ENCODE results near the gene COL8A1.

Gene COL8A1

DNA sequence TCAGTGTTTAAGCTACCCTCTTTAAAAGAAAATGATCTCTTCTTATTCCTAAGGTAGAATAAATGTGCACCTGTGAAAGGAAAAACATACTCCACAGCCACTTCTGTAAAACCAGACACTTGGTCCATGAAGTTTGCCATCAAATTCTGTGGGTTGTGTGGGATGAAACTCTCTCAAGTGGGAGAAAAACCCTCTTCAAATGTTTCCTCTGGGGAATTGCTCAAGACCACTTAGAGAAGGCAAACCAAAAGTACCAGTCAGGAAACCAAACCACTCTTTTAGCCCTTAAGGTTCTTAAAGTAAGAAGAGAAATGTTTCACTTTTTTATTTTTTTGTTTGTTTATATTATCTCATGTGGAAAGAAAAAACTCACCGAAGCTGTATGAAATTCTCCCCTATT, 1.2 kb downstream of the COL8A1 start:
- DNase-seq (ENCODE audit: low read depth): no peak

- no peak for DNase-seq (ENCODE audit: low read depth)
Measured at GRCh38 chr3:99640214-99640851, 1.9 kb downstream of the COL8A1 start.

- DNase-seq (ENCODE audit: low read depth): no peak
Measured at GRCh38 chr3:99641480-99641879, 3.1 kb downstream of the COL8A1 start.

DNA sequence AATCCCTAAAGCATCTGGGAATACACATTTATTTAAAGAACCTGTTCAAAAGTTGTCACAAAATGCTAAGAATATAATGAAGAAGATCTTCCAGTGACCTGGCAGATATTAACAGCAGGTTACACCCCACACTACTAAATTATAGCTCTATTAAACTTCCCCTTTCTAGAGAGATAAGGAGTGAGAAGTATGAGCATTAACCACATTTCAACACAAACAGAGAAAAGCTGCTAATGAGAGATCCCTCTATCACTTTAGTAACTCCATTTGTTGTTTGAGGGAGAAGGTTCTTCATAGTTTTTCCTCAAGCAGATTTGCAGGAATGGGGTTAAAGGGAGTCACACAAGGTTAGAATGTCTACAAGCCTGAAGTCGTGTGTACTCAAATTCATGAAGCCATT, 3.6 kb downstream of the COL8A1 start:
- no peak for DNase-seq (ENCODE audit: low read depth)

DNA sequence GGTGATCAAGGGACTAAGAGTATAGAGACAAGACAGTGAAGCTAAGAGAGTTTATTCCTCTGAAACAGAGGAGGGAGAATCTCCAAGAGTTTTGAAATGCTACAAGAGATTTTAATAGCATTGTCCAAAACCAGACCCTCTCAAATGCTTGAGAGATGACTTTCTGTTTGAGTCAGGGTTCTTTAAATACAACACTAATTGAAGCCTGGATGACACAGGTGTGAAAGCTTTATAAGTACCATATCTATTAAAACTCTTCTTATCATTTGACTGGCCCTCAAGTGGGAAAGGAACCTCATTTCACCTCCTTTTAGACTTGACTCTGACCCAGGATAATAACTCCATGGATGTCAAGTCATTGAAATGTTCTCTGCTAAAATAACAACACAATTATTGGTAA, 5.6 kb downstream of the COL8A1 start:
- DNase-seq (ENCODE audit: low read depth): no peak

- no peak for DNase-seq (ENCODE audit: low read depth)
Measured at GRCh38 chr3:99644746-99645145, 6.4 kb downstream of the COL8A1 start.

DNA sequence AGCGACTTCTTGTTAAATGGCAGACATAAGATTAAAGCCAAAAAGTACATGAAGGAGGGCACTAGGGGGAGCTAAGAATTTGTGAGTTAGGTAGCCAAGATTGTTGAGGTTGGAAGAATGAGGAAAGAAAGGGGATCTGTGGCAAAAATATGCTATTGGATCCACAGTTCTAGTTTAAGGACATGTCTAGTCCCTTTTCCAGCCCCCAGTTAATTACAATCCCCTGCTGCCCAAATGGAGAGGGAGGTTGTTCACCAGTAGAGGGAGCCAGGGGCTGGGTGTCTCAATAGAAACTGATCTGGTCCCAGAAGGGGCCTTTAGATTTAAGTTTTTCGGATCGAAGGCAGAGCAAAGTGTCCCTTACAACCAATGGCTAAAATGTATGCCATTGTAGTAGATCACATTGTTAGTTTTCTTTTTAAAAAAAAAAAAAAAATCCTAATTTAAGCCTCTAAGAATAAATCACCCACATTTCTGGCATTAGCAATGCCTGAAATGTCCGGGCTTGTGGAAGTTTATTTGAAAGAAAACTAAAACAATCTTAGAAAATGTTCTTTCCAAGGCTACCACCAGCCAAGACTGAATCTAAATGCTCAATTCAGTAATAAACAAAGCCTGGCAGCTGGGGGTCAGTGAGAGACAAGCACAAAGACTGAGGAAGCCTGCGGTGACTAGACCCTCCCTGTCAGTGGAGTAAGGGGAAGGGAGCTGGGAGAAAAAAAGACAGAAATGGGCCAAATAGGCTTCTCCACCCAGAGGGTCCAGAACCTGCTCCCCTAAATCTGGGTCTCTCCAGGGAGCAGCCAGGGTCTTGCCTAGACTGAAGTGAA, 7.1 kb downstream of the COL8A1 start:
- DNase-seq (ENCODE audit: low read depth): no peak

- no peak for DNase-seq (ENCODE audit: low read depth)
Measured at GRCh38 chr3:99646107-99646435, 7.7 kb downstream of the COL8A1 start.

DNA sequence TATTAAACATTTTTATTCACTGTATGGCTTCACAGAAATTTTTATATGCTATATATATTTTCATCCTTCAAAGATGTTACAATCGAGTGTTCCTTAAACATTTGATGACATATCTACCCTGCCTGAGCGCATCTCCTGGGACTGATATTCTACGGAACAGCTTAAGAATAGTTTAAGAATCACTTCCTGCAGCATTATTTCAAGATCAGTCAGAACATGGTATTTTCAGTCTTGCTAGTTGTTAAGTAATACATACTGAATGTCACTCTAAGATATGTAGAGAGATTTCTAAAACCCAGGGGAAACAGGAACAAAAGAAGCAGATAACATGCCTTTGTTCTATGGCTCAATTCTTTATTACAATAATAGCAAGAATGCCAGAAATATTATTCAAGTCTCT, 8.7 kb downstream of the COL8A1 start:
- DNase-seq (ENCODE audit: low read depth): no peak

GRCh38 chr3:99648101-99648500, 9.7 kb downstream of the COL8A1 start:
- DNase-seq (ENCODE audit: low read depth): no peak

GRCh38 chr3:99648516-99648915, 10.1 kb downstream of the COL8A1 start:
- no peak for DNase-seq (ENCODE audit: low read depth)

DNA sequence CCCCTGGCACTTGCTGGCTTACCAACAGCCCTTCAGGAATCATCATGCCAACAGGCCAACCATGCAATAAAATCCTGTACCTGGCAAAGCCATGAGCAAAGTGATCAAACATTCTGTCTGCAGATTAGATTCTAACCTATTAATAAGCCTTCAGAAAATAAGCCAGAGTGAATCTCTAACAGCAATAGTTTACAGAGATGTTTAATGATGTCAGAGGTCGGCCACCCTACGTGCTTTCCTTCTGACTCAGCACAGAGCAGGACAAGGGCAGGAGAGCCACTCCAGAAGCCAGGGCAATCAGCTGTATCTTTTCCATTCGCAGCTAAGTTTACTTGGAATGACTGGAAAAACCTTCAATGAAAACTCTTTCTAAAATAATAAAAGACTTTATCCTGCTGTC, 13.1 kb downstream of the COL8A1 start:
- DNase-seq (ENCODE audit: low read depth): no peak

- no peak for DNase-seq (ENCODE audit: low read depth)
Measured at GRCh38 chr3:99656624-99657023, 18.2 kb downstream of the COL8A1 start.

DNA sequence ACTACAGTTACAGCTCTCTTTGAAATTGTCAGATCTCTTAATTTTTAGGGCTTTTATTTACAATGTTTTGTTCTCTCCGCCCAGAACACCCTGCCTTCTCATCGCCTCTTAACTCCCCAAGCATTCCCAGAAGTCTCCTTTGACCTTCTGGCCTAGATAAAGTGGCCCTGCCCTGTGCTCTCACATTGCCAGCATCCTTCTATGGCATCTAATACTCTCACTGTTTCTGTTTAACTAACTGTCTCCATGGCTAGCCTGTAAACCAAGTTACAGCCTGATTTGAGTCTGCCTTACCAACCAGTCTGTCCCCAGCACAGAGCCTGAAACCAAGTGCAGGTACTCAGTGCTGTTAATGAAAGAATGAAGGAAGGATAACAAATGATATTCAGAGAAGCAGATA, 19.9 kb downstream of the COL8A1 start:
- no peak for DNase-seq (ENCODE audit: low read depth)

DNA sequence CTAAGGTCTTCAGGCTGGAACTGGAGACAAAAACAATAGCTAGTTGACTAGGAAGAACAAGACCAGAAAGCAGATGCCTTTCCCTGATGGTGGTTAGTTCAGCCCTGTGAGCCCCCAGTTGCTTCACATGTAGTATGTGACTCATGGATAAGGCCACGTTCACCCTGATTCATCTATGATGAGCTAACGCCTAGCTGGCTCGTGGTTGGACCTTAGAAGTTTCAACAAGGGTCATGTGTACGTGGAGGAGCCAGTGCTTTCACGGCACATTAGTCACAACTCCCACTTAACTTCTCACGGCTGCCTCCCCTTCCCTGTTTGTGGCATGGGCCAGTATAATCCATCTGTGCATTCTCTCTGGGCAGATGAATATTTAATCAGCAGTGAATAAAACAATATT, 20.6 kb downstream of the COL8A1 start:
- no peak for DNase-seq (ENCODE audit: low read depth)

- no peak for DNase-seq (ENCODE audit: low read depth)
Measured at GRCh38 chr3:99659951-99660350, 21.6 kb downstream of the COL8A1 start.

- no peak for DNase-seq (ENCODE audit: low read depth)
Measured at GRCh38 chr3:99662838-99663570, 24.6 kb downstream of the COL8A1 start.

DNA sequence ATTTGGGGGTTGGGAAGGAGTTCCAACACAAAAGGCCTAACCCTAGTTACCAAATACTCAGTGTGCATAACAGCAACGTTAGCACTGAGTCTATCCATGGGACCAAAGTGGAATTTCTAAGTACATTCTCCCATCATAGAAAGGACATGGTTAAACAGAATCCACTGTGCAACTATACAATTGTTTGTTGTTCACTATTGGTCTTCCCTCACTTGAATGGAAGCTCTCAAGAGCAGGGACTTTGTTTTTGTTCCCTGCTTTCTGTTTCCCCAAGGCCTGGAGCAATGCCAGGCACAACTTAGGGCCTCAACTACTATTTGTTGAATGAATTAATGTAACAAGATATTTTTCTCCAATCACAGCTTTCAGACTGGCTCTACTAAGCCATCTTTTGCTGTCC, 25.6 kb downstream of the COL8A1 start:
- no peak for DNase-seq (ENCODE audit: low read depth)

DNA sequence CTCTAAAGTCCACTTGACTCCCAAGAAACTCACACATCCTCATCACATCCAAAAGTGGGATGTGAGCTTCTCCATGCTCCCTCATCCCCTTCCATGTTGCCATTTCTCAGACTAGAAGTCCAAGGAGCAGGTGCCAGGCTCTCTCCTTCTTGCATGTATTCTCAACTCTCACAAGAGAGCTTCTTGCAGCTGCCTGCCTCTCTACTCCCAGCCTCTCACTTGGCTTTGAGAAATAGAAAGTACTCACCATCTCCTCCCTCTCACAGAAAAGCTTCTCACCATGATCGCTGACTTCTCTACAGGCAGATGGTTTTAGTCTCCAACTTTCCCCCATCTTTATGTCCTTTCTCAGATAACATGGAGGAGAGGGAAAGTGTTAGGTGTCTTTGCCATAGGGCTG, 26.6 kb downstream of the COL8A1 start:
- no peak for DNase-seq (ENCODE audit: low read depth)

DNA sequence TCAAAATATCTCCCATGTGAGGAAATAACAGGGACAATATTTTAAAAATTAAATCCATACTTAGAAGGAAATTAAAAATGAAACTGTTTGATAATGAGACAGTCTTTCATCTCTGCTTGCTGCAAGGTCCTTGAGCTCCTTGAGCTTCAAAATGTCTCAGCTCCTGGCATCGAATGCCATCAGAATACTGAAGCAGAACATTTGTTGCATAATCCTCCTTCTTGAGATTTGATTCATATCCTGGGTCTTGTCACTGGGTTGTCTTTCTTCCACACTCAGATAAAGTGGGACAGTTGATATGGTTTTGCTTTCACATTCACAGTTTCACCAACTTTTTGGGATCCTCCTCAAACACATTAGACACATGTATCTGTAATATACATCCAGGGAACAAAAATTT, 27.8 kb downstream of the COL8A1 start:
- no peak for DNase-seq (ENCODE audit: low read depth)

GRCh38 chr3:99668044-99668443, 29.6 kb downstream of the COL8A1 start:
- DNase-seq (ENCODE audit: low read depth): no peak

GRCh38 chr3:99669879-99670555, 31.6 kb downstream of the COL8A1 start:
- no peak for DNase-seq (ENCODE audit: low read depth)

DNA sequence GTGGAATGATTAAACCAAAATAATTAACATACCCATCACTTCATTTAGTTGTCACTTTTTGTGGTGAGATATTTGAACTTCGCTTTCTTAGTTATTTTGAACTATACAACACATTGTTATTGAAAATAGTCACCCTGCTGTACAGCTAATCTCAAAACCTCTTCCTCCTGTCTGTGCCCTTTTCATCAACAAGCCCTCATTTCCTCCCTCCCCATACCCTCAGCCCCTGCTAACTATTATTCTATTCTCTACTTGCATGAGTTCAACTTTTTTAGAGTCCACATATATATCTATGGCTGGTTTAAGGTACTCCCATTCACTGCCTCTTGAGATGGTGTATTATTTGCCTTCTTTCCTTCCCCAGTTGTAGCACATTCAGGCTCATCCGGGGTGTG, 32.2 kb downstream of the COL8A1 start:
- DNase-seq (ENCODE audit: low read depth): no peak

Data from stimulated activated CD8-positive, alpha-beta memory T cell treated with anti-CD3 and anti-CD28 coated beads, Interleukin-15, amount 100 ng/mL, for 24 hours (primary cell).